ENCODE results near the gene NDRG4.

- TF ChIP-seq CTCF (IDR thresholded peaks at IDR 0.05) (no peak), POLR2A (IDR thresholded peaks at IDR 0.05) (no peak)
Measured at GRCh38 chr16:58497468-58497867, 2.5 kb upstream of the NDRG4 start.

Measured in gastroesophageal sphincter (tissue), 3 donors.